Right lobe of liver (tissue), 4 donors: ENCODE measurements around the gene PIEZO2.

Experiments used
- POLR2A ChIP-seq: fragments of 450-650 bp; IDR thresholded peaks from one replicate; pipeline ENCODE4 v1.6.1; 2017; ENCODE audit warnings: antibody characterized with exemption, mild to moderate bottlenecking
- TF ChIP-seq, protein P1 (sequence below), 4 donors: fragments of 200-600 bp in 3 of 4; fragments of 450-650 bp in 1 of 4; IDR thresholded peaks; one replicate each; pipeline versions ENCODE4 v1.5.1 to v1.8.0; 2016 to 2022; ENCODE audit warnings: antibody characterized with exemption in 4 of 4, mild to moderate bottlenecking in 2 of 4
- donor health status: DM: no; HTN: no; CAD: no.
- donor health status: DM: no; HTN: no; CAD: no.
- donor health status: DM: no; HTN: yes; CAD: no.

DNA sequence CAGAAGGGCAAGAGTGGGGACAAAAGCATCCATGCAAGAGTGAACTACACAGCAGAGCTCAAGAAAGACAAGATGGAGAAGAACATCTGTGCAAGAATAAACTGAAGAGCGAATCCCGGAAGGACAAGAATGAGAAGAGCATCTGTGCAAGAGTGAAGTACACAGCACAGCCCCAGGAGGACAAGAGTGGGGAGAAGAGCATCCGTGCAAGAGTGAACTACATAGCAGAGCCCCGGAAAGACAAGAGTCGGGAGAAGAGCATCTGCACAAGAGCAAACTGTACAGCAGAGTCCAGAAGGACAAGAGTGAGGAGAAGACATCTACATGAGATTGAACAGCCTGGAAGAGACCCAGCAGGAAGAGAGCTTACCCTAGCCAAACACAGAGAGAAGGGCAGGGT, 284.6 kb downstream of the PIEZO2 start:
- TF ChIP-seq, protein P1, sequence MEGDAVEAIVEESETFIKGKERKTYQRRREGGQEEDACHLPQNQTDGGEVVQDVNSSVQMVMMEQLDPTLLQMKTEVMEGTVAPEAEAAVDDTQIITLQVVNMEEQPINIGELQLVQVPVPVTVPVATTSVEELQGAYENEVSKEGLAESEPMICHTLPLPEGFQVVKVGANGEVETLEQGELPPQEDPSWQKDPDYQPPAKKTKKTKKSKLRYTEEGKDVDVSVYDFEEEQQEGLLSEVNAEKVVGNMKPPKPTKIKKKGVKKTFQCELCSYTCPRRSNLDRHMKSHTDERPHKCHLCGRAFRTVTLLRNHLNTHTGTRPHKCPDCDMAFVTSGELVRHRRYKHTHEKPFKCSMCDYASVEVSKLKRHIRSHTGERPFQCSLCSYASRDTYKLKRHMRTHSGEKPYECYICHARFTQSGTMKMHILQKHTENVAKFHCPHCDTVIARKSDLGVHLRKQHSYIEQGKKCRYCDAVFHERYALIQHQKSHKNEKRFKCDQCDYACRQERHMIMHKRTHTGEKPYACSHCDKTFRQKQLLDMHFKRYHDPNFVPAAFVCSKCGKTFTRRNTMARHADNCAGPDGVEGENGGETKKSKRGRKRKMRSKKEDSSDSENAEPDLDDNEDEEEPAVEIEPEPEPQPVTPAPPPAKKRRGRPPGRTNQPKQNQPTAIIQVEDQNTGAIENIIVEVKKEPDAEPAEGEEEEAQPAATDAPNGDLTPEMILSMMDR (IDR thresholded peaks at IDR 0.05), result no peak
- TF ChIP-seq POLR2A, result no peak
